Keratinocyte (primary cell): ENCODE measurements around the gene TAS2R13. TPM values are rescaled to one million over a fixed set of nuclear protein-coding genes. Genes with fewer than 3 reads are reported as not detected.

Source experiments
- DNase-seq: peaks from one replicate; pipeline ENCODE4 v3.0.0-alpha.2; 2011; ENCODE audit warnings: low read depth, missing footprints, low spot score
- FAIRE-seq: peaks from 2 replicates; lab custom pipeline; 2011; peaks lifted over from hg19 to GRCh38; lab: Jason Lieb, UNC
- H2AFZ ChIP-seq: 2 replicates; pipeline ENCODE4 v1.6.0; 2012; ENCODE audit warnings: low read length, control low read depth, inconsistent platforms; ENCODE audit not compliant: control insufficient read depth
- H3K27ac ChIP-seq: 2 replicates; pipeline ENCODE4 v1.5.1; 2011; ENCODE audit warnings: low read length; ENCODE audit not compliant: control insufficient read depth, insufficient read depth
- H3K27me3 ChIP-seq: 3 replicates; pipeline ENCODE4 v1.6.0; 2011; ENCODE audit warnings: low read length; ENCODE audit not compliant: control insufficient read depth, insufficient read depth; ENCODE audit errors: extremely low read depth
- H3K36me3 ChIP-seq, 2 experiments: 2 replicates in 1 of 2; 3 replicates in 1 of 2; pipeline ENCODE4 v1.5.1; 2011; ENCODE audit warnings: low read length in 2 of 2, mild to moderate bottlenecking in 1 of 2; ENCODE audit not compliant: control insufficient read depth in 2 of 2, insufficient read depth in 2 of 2; ENCODE audit errors: extremely low read depth in 1 of 2
- H3K4me1 ChIP-seq: 3 replicates; pipeline ENCODE4 v1.5.1; 2011; ENCODE audit warnings: low read length; ENCODE audit not compliant: control insufficient read depth, insufficient read depth; ENCODE audit errors: extremely low read depth
- H3K4me2 ChIP-seq: 3 replicates; pipeline ENCODE4 v1.6.0; 2011; ENCODE audit warnings: low read depth, low read length; ENCODE audit not compliant: control insufficient read depth, insufficient read depth; ENCODE audit errors: extremely low read depth
- H3K4me3 ChIP-seq, 3 experiments: fragments of 200-600 bp in 1 of 3; sonication (generic) in 1 of 3; 2 replicates in 2 of 3; 3 replicates in 1 of 3; pipeline ENCODE4 v1.5.1; 2011 to 2016; ENCODE audit warnings: low read length in 3 of 3, mild to moderate bottlenecking in 3 of 3, control low read depth in 2 of 3, inconsistent platforms in 1 of 3, low read depth in 1 of 3, mixed read lengths in 1 of 3, mixed run types in 1 of 3, moderate library complexity in 1 of 3; ENCODE audit not compliant: control insufficient read depth in 2 of 3, insufficient read depth in 2 of 3; ENCODE audit errors: extremely low read depth in 1 of 3
- H3K79me2 ChIP-seq: 2 replicates; pipeline ENCODE4 v1.6.0; 2012; ENCODE audit warnings: low read length; ENCODE audit not compliant: control insufficient read depth, insufficient read depth
- H3K9ac ChIP-seq: 3 replicates; pipeline ENCODE4 v1.6.0; 2011; ENCODE audit warnings: low read length; ENCODE audit not compliant: control insufficient read depth, insufficient read depth; ENCODE audit errors: extremely low read depth
- H3K9me1 ChIP-seq: 3 replicates; pipeline ENCODE4 v1.6.0; 2011; ENCODE audit warnings: low read length; ENCODE audit not compliant: control insufficient read depth, insufficient read depth; ENCODE audit errors: extremely low read depth
- H3K9me3 ChIP-seq: 2 replicates; pipeline ENCODE4 v1.5.1; 2012; ENCODE audit warnings: low read depth, low read length; ENCODE audit not compliant: control insufficient read depth
- H4K20me1 ChIP-seq: 3 replicates; pipeline ENCODE4 v1.6.0; 2011; ENCODE audit warnings: low read length; ENCODE audit not compliant: control insufficient read depth, insufficient read depth; ENCODE audit errors: extremely low read depth
- EZH2 ChIP-seq: IDR thresholded peaks from one replicate; pipeline ENCODE4 v1.6.1; 2012; ENCODE audit warnings: inconsistent platforms, mild to moderate bottlenecking, low read length, moderate library complexity
- dilution Hi-C: fragments of 300-500 bp; cut with MboI; formaldehyde crosslinking; loops from one replicate; pipeline ENCODE4 v1.7.0; 2020; ENCODE audit warnings: low sequenced_read_pairs; ENCODE audit not compliant: extremely low pct_ligation_motif_present
- polyA plus RNA-seq, 5 experiments: library from polyadenylated mRNA; depleted of rRNA in 3 of 5; stranded (reverse) in 3 of 5; stranded (forward) in 1 of 5; unstranded in 1 of 5; fragments of >200 nt; gene quantifications; 1 replicate in 1 of 5; 2 replicates in 3 of 5; 3 replicates in 1 of 5; pipeline versions ENCODE4 v1.2.1 to v1.2.3, GENCODE V29; 2011 to 2012; ENCODE audit warnings: missing spikeins in 2 of 5, low read depth in 1 of 5, low replicate concordance in 1 of 5
- TF ChIP-seq, protein P1 (sequence below), 3 experiments: IDR thresholded peaks in 1 of 3; conservative IDR thresholded peaks in 1 of 3; optimal IDR thresholded peaks in 1 of 3; 2 replicates in 2 of 3; 3 replicates in 1 of 3; pipeline versions ENCODE3 to v1.5.1; 2011; ENCODE audit warnings: low read length in 3 of 3, mild to moderate bottlenecking in 3 of 3, moderate library complexity in 2 of 3, control low read depth in 1 of 3, inconsistent platforms in 1 of 3; ENCODE audit not compliant: insufficient read depth in 2 of 3; ENCODE audit errors: extremely low read depth in 1 of 3

Gene TAS2R13
- polyA plus RNA-seq, 1 donor (not counting 4 experiments of a cell fraction or from before 2014, with no cell fraction given) = 0.14 TPM

DNA sequence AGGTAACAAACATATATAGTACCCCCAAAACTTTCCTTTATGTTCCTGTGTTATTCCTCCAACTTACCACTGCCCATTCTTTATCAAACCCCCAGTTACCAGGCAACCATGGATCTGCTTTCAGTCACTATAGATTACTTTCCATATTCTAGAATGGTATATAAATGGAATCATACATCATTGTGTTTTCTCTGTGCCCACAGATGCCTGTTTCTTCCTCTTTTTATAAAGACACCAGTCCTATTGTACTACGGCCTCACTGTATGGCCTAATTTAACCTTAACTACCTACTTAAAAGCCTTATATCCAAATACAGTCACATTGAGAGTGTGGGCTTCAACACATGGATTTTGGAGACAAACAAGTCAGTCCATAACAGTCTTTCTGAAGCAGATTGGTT lies 27.1 kb upstream of the TAS2R13 start:
- Histone ChIP-seq H3K27me3 (no peaks in the 10 kb centered on the region), H3K4me3 (no peak overlapping the region), H3K9me1 (no peaks in the 10 kb centered on the region), H2AFZ (no peak overlapping the region), H3K9me3 (no peaks in the 10 kb centered on the region), H3K79me2 (no peaks in the 10 kb centered on the region), H3K36me3 (no peaks in the 10 kb centered on the region), H4K20me1 (no peaks in the 10 kb centered on the region), H3K27ac (no peak overlapping the region), H3K9ac (no peak overlapping the region), H3K4me2 (no peak overlapping the region), H3K4me1 (peaks cover 26% of the 10 kb centered on the region)
- DNase-seq (no peak), FAIRE-seq (no peak)
- TF ChIP-seq, protein P1, sequence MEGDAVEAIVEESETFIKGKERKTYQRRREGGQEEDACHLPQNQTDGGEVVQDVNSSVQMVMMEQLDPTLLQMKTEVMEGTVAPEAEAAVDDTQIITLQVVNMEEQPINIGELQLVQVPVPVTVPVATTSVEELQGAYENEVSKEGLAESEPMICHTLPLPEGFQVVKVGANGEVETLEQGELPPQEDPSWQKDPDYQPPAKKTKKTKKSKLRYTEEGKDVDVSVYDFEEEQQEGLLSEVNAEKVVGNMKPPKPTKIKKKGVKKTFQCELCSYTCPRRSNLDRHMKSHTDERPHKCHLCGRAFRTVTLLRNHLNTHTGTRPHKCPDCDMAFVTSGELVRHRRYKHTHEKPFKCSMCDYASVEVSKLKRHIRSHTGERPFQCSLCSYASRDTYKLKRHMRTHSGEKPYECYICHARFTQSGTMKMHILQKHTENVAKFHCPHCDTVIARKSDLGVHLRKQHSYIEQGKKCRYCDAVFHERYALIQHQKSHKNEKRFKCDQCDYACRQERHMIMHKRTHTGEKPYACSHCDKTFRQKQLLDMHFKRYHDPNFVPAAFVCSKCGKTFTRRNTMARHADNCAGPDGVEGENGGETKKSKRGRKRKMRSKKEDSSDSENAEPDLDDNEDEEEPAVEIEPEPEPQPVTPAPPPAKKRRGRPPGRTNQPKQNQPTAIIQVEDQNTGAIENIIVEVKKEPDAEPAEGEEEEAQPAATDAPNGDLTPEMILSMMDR (optimal IDR thresholded peaks at IDR 0.05 in 1 of 3, IDR thresholded peaks at IDR 0.05 in 1 of 3, conservative IDR thresholded peaks at IDR 0.05 in 1 of 3; ENCODE audit: extremely low read depth in 1 of 3, insufficient read depth in 2 of 3, low read length in 3 of 3) = no peak
- TF ChIP-seq EZH2 = no peak
- dilution Hi-C loops = no loop called here

DNA sequence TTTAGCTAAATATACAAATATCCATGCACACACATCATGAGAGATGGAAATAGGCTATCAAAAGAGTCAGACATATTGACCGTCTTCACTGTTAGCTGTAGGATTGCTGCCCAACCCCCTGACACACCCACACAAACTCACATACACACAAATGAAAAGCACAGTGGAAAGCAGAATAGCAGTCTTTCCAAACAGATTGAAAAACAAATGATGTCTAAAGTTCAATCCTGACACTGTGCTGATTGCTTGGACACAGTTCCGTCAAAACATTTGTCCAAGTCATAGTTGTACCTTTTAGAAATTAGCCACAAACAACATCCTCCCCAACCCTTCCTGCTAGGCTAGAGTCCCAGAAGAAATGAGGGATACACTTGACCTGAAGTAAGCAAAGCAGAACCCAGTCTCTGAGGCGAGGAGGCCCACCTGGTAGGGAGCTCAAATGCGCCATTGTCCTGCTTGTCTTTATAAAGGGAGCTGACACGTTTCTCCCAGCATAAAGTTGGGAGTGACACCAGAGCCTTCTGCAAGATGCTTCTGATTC lies 19.5 kb upstream of the TAS2R13 start, which contains the start of gene PRH2:
Gene PRH2, plus strand, starts transcription at position 491 of the 541 bp plus-strand sequence. Its CDS starts 38 bp downstream, at position 529.
- Histone ChIP-seq H3K9me3 (no peaks in the 10 kb centered on the region), H3K36me3 (no peaks in the 10 kb centered on the region), H3K4me1 (no peaks in the 10 kb centered on the region), H3K79me2 (no peaks in the 10 kb centered on the region), H2AFZ (no peak within 1 kb of the TSS), H3K27ac (no peak within 1 kb of the TSS), H3K27me3 (no peaks in the 10 kb centered on the region), H3K4me3 (no peak within 1 kb of the TSS), H3K9me1 (no peaks in the 10 kb centered on the region), H3K4me2 (no peak within 1 kb of the TSS), H3K9ac (no peak within 1 kb of the TSS), H4K20me1 (no peaks in the 10 kb centered on the region)
- FAIRE-seq = peak; percentile 5
- DNase-seq = no peak
- no peak for TF ChIP-seq EZH2
- TF ChIP-seq, protein P1 (optimal IDR thresholded peaks at IDR 0.05 in 1 of 3, IDR thresholded peaks at IDR 0.05 in 1 of 3, conservative IDR thresholded peaks at IDR 0.05 in 1 of 3; ENCODE audit: extremely low read depth in 1 of 3, insufficient read depth in 2 of 3, low read length in 3 of 3) = no peak
- dilution Hi-C loops = no loop called here
